HepG2 (cell line): ENCODE data around the gene IFITM10. TPM values are rescaled to one million over a fixed set of nuclear protein-coding genes. Genes with fewer than 3 reads are reported as not detected.

Experiments used
- ATF4 ChIP-seq, 2 experiments: fragments of 450-650 bp in 1 of 2; sonication (generic) in 1 of 2; formaldehyde crosslinking; IDR thresholded peaks; 2 replicates each; pipeline versions ENCODE4 v1.5.0 to v1.8.0; 2020 to 2022; ENCODE audit warnings: mild to moderate bottlenecking in 1 of 2, missing genetic modification reagents in 1 of 2
- ATF6 ChIP-seq: sonication (generic); formaldehyde crosslinking; conservative IDR thresholded peaks from 2 replicates; pipeline ENCODE4 v1.4.0; 2020; ENCODE audit warnings: missing genetic modification reagents
- CENPX ChIP-seq: sonication (generic); formaldehyde crosslinking; IDR thresholded peaks from 2 replicates; pipeline ENCODE4 v1.9.0; 2021; ENCODE audit warnings: mild to moderate bottlenecking, missing genetic modification reagents, moderate library complexity
- DR1 ChIP-seq: sonication (generic); formaldehyde crosslinking; IDR thresholded peaks from 2 replicates; pipeline ENCODE4 v1.8.0; 2021; ENCODE audit warnings: mild to moderate bottlenecking, missing genetic modification reagents, inconsistent platforms
- HES4 ChIP-seq: sonication (generic); formaldehyde crosslinking; IDR thresholded peaks from 2 replicates; pipeline ENCODE4 v1.9.0; 2021; ENCODE audit warnings: mild to moderate bottlenecking, missing genetic modification reagents, borderline replicate concordance
- HNF1B ChIP-seq: sonication (generic); formaldehyde crosslinking; IDR thresholded peaks from 2 replicates; pipeline ENCODE4 v1.5.1; 2020; ENCODE audit warnings: mild to moderate bottlenecking, moderate library complexity, missing genetic modification reagents
- MLLT10 ChIP-seq: sonication (generic); formaldehyde crosslinking; IDR thresholded peaks from 2 replicates; pipeline ENCODE4 v1.4.0; 2020; ENCODE audit warnings: missing genetic modification reagents
- NFKB2 ChIP-seq: sonication (generic); formaldehyde crosslinking; IDR thresholded peaks from 2 replicates; pipeline ENCODE4 v1.4.0; 2020; ENCODE audit warnings: missing genetic modification reagents, borderline replicate concordance
- PATZ1 ChIP-seq: sonication (generic); formaldehyde crosslinking; IDR thresholded peaks from 2 replicates; pipeline ENCODE4 v1.4.0; 2020; ENCODE audit warnings: missing genetic modification reagents
- RXRB ChIP-seq: IDR thresholded peaks from 2 replicates; pipeline ENCODE4 v1.6.1; 2016; ENCODE audit warnings: borderline replicate concordance, missing genetic modification reagents, missing compliant biosample characterization
- SMAD9 ChIP-seq: sonication (generic); formaldehyde crosslinking; IDR thresholded peaks from 2 replicates; pipeline ENCODE4 v1.5.1; 2020; ENCODE audit warnings: mild to moderate bottlenecking, missing genetic modification reagents
- XBP1 ChIP-seq: sonication (generic); formaldehyde crosslinking; IDR thresholded peaks from 2 replicates; pipeline ENCODE4 v1.5.0; 2020; ENCODE audit warnings: missing genetic modification reagents
- ZNF3 ChIP-seq: IDR thresholded peaks from 2 replicates; pipeline ENCODE4 v1.7.0; 2017; ENCODE audit warnings: inconsistent platforms
- ZNF609 ChIP-seq: sonication (generic); formaldehyde crosslinking; IDR thresholded peaks from 2 replicates; pipeline ENCODE4 v1.4.0; 2020; ENCODE audit warnings: mild to moderate bottlenecking, missing genetic modification reagents, borderline replicate concordance
- ZNF773 ChIP-seq: sonication (generic); formaldehyde crosslinking; IDR thresholded peaks from 2 replicates; pipeline ENCODE4 v1.4.0; 2020; ENCODE audit warnings: missing genetic modification reagents, borderline replicate concordance
- polyA plus RNA-seq, 8 experiments: library from polyadenylated mRNA; depleted of rRNA in 3 of 8; stranded (reverse) in 7 of 8; unstranded in 1 of 8; fragments of >200 nt; fragmentation: Illumina TruSeq in 4 of 8; extraction: Trizol in 4 of 8; gene quantifications; 2 replicates each; pipeline versions ENCODE4 v1.2.1 to v1.2.3, GENCODE V29; 2011 to 2016; ENCODE audit warnings: low read depth in 4 of 8, missing spikeins in 1 of 8, mixed read lengths in 1 of 8; ENCODE audit not compliant: insufficient read depth in 1 of 8
- total RNA-seq, 5 experiments: library from RNA; depleted of rRNA; stranded (reverse); fragments of >200 nt; fragmentation: Illumina TruSeq; extraction: Trizol; gene quantifications; 2 replicates each; pipeline ENCODE4 v1.2.3, GENCODE V29; 2016; ENCODE audit warnings: low read depth in 1 of 5

The IFITM10 gene
- total and polyA plus RNA-seq, 2 of the 13 experiments (the other 11 are each of a cell fraction or from before 2014, with no cell fraction given), result 0.09 to 0.13 TPM

GRCh38 chr11:1693327-1694063, 56.9 kb downstream of the IFITM10 start (continued):
- TF ChIP-seq RXRB (CRISPR knock-in tag) (no peak), HNF1B (CRISPR knock-in tag) (0 out of 2 replicates have a peak, but pooled peaks have one; percentile 38), NFKB2 (CRISPR knock-in tag) (peak; percentile 27; the same call in 1 of the 2 replicates), ZNF3 (no peak), PATZ1 (peak; percentile 21; the same call in 1 of the 2 replicates), ZNF773 (no peak), DR1 (CRISPR knock-in tag) (no peak), HES4 (0 out of 2 replicates have a peak, but pooled peaks have one; percentile 35), CENPX (CRISPR knock-in tag) (no peak), ZNF609 (CRISPR knock-in tag) (peak; percentile 44; the same call in 1 of the 2 replicates), MLLT10 (CRISPR knock-in tag) (no peak), SMAD9 (peak; percentile 24; the same call in 1 of the 2 replicates), XBP1 (no peak), ATF6 (CRISPR knock-in tag) (no peak), ATF4 (CRISPR knock-in tag; IDR thresholded peaks at IDR 0.05) (no peak)
